SK-N-SH (cell line): ENCODE data around the gene RNGTT. TPM values are rescaled to one million over a fixed set of nuclear protein-coding genes. Genes with fewer than 3 reads are reported as not detected.

ENCODE experiments used
- CTCF ChIA-PET: fragments of 300-600, 350-600 bp; formaldehyde crosslinking; extraction: SDS; loops from one replicate; lab custom pipeline; 2021; lab: Yijun Ruan, JAX
- POLR2A ChIA-PET: fragments of 350-600 bp; sonication (Branson Sonifier 250); formaldehyde crosslinking; extraction: SDS; loops from one replicate; lab custom pipeline; 2020; ENCODE audit warnings: antibody characterized with exemption, inconsistent platforms; lab: Yijun Ruan, JAX
- DNase-seq: peaks from one replicate; pipeline ENCODE4 v3.0.0; 2012
- H2AFZ ChIP-seq: fragments of 200-600 bp; sonication (generic); 2 replicates; pipeline ENCODE4 v1.8.1; 2016; ENCODE audit warnings: antibody characterized with exemption, mild to moderate bottlenecking, low read depth
- H3F3A ChIP-seq: fragments of 200-600 bp; sonication (generic); replicated peaks from 2 replicates; pipeline ENCODE3; 2016; ENCODE audit warnings: antibody characterized with exemption, mild to moderate bottlenecking; ENCODE audit not compliant: insufficient read depth
- H3K27ac ChIP-seq, 2 experiments: fragments of 200-500 bp in 1 of 2; fragments of 200-600 bp in 1 of 2; sonication (Bioruptor generic) in 1 of 2; sonication (generic), shearing (Covaris generic) in 1 of 2; 2 replicates each; pipeline versions ENCODE4 v1.5.1 to v1.6.1; 2014 to 2016; ENCODE audit warnings: low read depth in 2 of 2, inconsistent platforms in 1 of 2, low read length in 1 of 2, mild to moderate bottlenecking in 1 of 2, mixed read lengths in 1 of 2
- H3K27me3 ChIP-seq: fragments of 200-600 bp; sonication (generic), shearing (Covaris generic); 2 replicates; pipeline ENCODE4 v1.6.1; 2016; ENCODE audit warnings: mixed run types; ENCODE audit not compliant: insufficient read depth
- H3K36me3 ChIP-seq, 2 experiments: fragments of 200-500 bp in 1 of 2; fragments of 200-600 bp in 1 of 2; sonication (Bioruptor generic) in 1 of 2; sonication (generic) in 1 of 2; replicated peaks in 1 of 2; 2 replicates each; pipeline versions ENCODE3 to v1.5.1; 2014 to 2016; ENCODE audit warnings: low read length in 1 of 2, mild to moderate bottlenecking in 1 of 2; ENCODE audit not compliant: insufficient read depth in 2 of 2, control insufficient read depth in 1 of 2
- H3K4me1 ChIP-seq, 2 experiments: fragments of 200-500 bp in 1 of 2; fragments of 200-600 bp in 1 of 2; sonication (Bioruptor generic) in 1 of 2; sonication (generic), shearing (Covaris generic) in 1 of 2; 2 replicates each; pipeline versions ENCODE4 v1.5.1 to v1.6.1; 2014 to 2016; ENCODE audit warnings: low read depth in 1 of 2, low read length in 1 of 2, mixed run types in 1 of 2; ENCODE audit not compliant: insufficient read depth in 2 of 2, control insufficient read depth in 1 of 2
- H3K4me2 ChIP-seq: fragments of 200-600 bp; sonication (generic), shearing (Covaris generic); 2 replicates; pipeline ENCODE4 v1.6.1; 2017; ENCODE audit warnings: mixed run types
- H3K4me3 ChIP-seq, 2 experiments: fragments of 200-500 bp in 1 of 2; fragments of 200-600 bp in 1 of 2; sonication (Bioruptor generic) in 1 of 2; sonication (generic), shearing (Covaris generic) in 1 of 2; 2 replicates each; pipeline versions ENCODE4 v1.5.1 to v1.8.1; 2014 to 2016; ENCODE audit warnings: low read depth in 2 of 2, inconsistent platforms in 1 of 2, low read length in 1 of 2, mild to moderate bottlenecking in 1 of 2, mixed read lengths in 1 of 2, moderate library complexity in 1 of 2
- H3K79me2 ChIP-seq: fragments of 200-600 bp; sonication (generic); 2 replicates; pipeline ENCODE4 v1.8.1; 2017; ENCODE audit warnings: mild to moderate bottlenecking; ENCODE audit not compliant: insufficient read depth
- H3K9ac ChIP-seq: fragments of 200-600 bp; sonication (generic); 2 replicates; pipeline ENCODE4 v1.6.1; 2017; ENCODE audit warnings: mixed run types
- H3K9me2 ChIP-seq: fragments of 200-600 bp; sonication (generic); 2 replicates; pipeline ENCODE4 v1.6.1; 2017; ENCODE audit warnings: mixed run types
- H3K9me3 ChIP-seq: fragments of 200-600 bp; sonication (generic); 2 replicates; pipeline ENCODE4 v1.6.1; 2017; ENCODE audit warnings: mixed run types, mild to moderate bottlenecking, moderate library complexity
- H4K20me1 ChIP-seq: fragments of 200-600 bp; sonication (generic); 2 replicates; pipeline ENCODE4 v1.6.1; 2017; ENCODE audit warnings: mild to moderate bottlenecking, mixed run types; ENCODE audit not compliant: insufficient read depth
- EZH2phosphoT487 ChIP-seq: fragments of 200-600 bp; sonication (generic); IDR thresholded peaks from 2 replicates; pipeline ENCODE4 v1.6.1; 2017; ENCODE audit warnings: low read depth, mixed run types, mild to moderate bottlenecking, antibody characterized with exemption, moderate library complexity, borderline replicate concordance
- FOSL2 ChIP-seq: IDR thresholded peaks from 2 replicates; pipeline ENCODE4 v1.4.0; 2012; ENCODE audit warnings: low read depth, mild to moderate bottlenecking, moderate library complexity, borderline replicate concordance
- JUND ChIP-seq: IDR thresholded peaks from 2 replicates; pipeline ENCODE4 v1.4.0; 2012
- NRF1 ChIP-seq: IDR thresholded peaks from 2 replicates; pipeline ENCODE4 v1.6.1; 2012; ENCODE audit warnings: low read depth, mild to moderate bottlenecking, low read length
- RAD21 ChIP-seq: IDR thresholded peaks from 2 replicates; pipeline ENCODE4 v1.6.1; 2012; ENCODE audit warnings: mild to moderate bottlenecking, low read length
- RXRA ChIP-seq: IDR thresholded peaks from 2 replicates; pipeline ENCODE4 v1.4.0; 2012; ENCODE audit warnings: low read depth, mild to moderate bottlenecking, borderline replicate concordance
- SIN3A ChIP-seq: IDR thresholded peaks from 2 replicates; pipeline ENCODE4 v1.6.1; 2012; ENCODE audit warnings: low read depth, mild to moderate bottlenecking, low read length, moderate library complexity, borderline replicate concordance
- TAF1 ChIP-seq: IDR thresholded peaks from 2 replicates; pipeline ENCODE4 v1.6.1; 2012; ENCODE audit warnings: low read depth, mild to moderate bottlenecking, low read length, moderate library complexity, borderline replicate concordance
- TCF12 ChIP-seq: IDR thresholded peaks from 2 replicates; pipeline ENCODE4 v1.4.0; 2012
- TEAD4 ChIP-seq: IDR thresholded peaks from 2 replicates; pipeline ENCODE4 v1.4.0; 2012; ENCODE audit warnings: mild to moderate bottlenecking, borderline replicate concordance; ENCODE audit not compliant: insufficient read depth
- WGBS: methylation state at CpG from one replicate; pipeline ENCODE4 v1.1.6; 2017; ENCODE audit warnings: low lambda C conversion rate; 5-methylcytosine and 5-hydroxymethylcytosine counted together
- polyA plus RNA-seq, 3 experiments: library from polyadenylated mRNA; depleted of rRNA; stranded (reverse); fragments of >200 nt; gene quantifications; 2 replicates each; pipeline ENCODE4 v1.2.3, GENCODE V29; 2012
- TF ChIP-seq, protein P1 (sequence below): IDR thresholded peaks from 2 replicates; pipeline ENCODE4; 2012

The RNGTT gene
- polyA plus RNA-seq, 1 of the 3 experiments (the other 2 are of a cell fraction): 3.3 TPM

DNA sequence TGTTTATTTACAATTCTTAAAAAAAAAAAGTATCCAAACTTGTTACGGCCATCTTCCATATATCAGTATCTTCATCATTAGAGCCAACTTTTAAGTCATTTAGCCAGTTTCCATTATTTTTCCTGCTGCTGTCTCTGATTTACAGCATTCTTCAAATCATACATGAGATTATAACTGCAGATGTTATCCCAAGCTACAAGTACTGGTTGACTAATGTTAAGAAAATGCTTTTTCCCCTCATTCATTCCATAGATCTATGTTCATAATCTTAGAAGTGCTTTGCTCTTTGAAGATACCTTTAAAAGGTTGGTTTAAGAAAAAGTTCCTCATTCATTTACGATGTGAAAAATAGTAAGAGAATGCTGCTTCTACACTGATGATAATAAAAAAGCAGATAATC, 158.7 kb downstream of the RNGTT start:
- Histone ChIP-seq H4K20me1 (no peaks in the 10 kb centered on the region), H3K4me1 (no peaks in the 10 kb centered on the region), H3K36me3 (peaks cover 3 to 9% of the 10 kb centered on the region in 2 experiments), H2AFZ (no peak overlapping the region), H3K9ac (no peak overlapping the region), H3F3A (peaks cover 13% of the 10 kb centered on the region), H3K27me3 (no peaks in the 10 kb centered on the region), H3K9me3 (0 out of 2 replicates have a peak, but pooled peaks cover 10% of the 10 kb centered on the region), H3K4me2 (no peak overlapping the region; the same call in 1 of the 2 replicates), H3K9me2 (no peaks in the 10 kb centered on the region), H3K27ac (peak overlapping the region in 1 of 2 experiments; percentile 62; a peak in 2 of 4 replicates), H3K4me3 (no peak overlapping the region)
- no peak for DNase-seq
- ChIA-PET POLR2A (no interaction called here), CTCF (no interaction called here)
- WGBS: 77% methylated on average over 2 of the region's 2 CpGs
- peak; percentile 22; the same call in 1 of the 2 replicates for TF ChIP-seq TCF12
- TF ChIP-seq JUND: peak; percentile 14; the same call in 1 of the 2 replicates
- TF ChIP-seq NRF1: no peak
- TF ChIP-seq, protein P1, sequence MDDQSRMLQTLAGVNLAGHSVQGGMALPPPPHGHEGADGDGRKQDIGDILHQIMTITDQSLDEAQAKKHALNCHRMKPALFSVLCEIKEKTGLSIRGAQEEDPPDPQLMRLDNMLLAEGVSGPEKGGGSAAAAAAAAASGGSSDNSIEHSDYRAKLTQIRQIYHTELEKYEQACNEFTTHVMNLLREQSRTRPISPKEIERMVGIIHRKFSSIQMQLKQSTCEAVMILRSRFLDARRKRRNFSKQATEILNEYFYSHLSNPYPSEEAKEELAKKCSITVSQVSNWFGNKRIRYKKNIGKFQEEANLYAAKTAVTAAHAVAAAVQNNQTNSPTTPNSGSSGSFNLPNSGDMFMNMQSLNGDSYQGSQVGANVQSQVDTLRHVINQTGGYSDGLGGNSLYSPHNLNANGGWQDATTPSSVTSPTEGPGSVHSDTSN: peak; percentile 37; the same call in 1 of the 2 replicates
- no peak for TF ChIP-seq RAD21
- TF ChIP-seq, all 33 proteins: peak for 3
- H3K79me2 ChIP-seq: no peaks in the 10 kb centered on the region; the same call in 1 of the 2 replicates

DNA sequence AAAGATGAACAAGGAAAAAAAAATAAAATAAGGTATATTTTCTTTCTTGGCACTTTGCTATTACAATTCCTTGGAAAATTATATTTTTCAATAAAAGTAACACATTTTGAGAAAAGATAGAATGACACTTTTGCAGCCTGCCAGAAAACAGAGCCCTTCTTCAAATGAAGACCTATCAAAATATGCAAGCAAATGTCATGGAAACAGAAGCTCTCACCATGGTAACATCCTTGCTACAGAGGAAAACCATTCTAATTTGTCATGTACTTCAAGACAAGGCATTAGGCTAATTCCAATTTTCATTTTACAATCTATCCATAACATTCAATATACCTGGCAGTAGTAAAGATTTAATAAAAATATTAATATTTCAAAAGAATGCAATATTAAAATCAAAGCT, 177.9 kb downstream of the RNGTT start:
- TF ChIP-seq SIN3A: no peak
- TF ChIP-seq TEAD4: no peak
- no peak for TF ChIP-seq FOSL2
- TF ChIP-seq TAF1: no peak
- TF ChIP-seq RXRA: no peak
- TF ChIP-seq EZH2phosphoT487: no peak
- POLR2A ChIA-PET: no interaction called here
- H3K4me1 ChIP-seq: no peaks in the 10 kb centered on the region

More for the DNA sequence above, 177.9 kb downstream of the RNGTT start:
- Histone ChIP-seq H3K27ac (no peak overlapping the region), H3K4me2 (no peak overlapping the region), H2AFZ (no peak overlapping the region), H3K36me3 (peaks cover 3 to 5% of the 10 kb centered on the region in 2 experiments), H4K20me1 (no peaks in the 10 kb centered on the region), H3K4me3 (no peak overlapping the region), H3K27me3 (no peaks in the 10 kb centered on the region), H3F3A (no peaks in the 10 kb centered on the region), H3K9me3 (no peaks in the 10 kb centered on the region), H3K9ac (no peak overlapping the region), H3K9me2 (no peaks in the 10 kb centered on the region; the same call in 1 of the 2 replicates), H3K79me2 (no peaks in the 10 kb centered on the region)
- DNase-seq: no peak
- CTCF ChIA-PET: interaction anchor here (1.1 to 3.4 kb wide), 3 partner anchors 11 to 856 kb away, joined by 3 to 13 read pairs (median 3); no protein-coding TSS in a partner anchor
